HG03354 (cell line): ENCODE results near the gene CCM2L.

Experiments used
- ATAC-seq: cut with Tn5 transposase; IDR thresholded peaks from one replicate; pipeline ENCODE4 v1.9.1; 2021; ENCODE audit warnings: mild to moderate bottlenecking; ENCODE audit not compliant: unreplicated experiment, poor library complexity, severe bottlenecking

CCM2L gene

DNA sequence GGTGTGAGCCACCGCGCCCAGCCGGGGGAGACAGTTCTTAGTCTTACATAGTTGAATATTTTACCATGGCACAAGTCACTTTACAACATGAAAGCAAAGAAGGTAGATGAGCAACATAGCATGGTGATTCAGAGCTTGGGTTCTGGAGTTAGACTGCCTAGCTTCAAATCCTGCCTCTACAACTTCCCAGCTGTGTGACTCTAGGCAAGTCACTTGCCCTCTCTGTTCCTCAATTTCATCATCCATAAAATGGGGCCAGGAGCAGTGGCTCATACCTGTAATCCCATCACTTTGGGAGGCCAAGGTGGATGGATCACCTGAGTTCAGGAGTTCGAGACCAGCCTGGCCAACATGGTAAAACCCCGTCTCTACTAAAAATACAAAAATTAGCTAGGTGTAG is 68.1 kb downstream of the CCM2L start:
- no peak for ATAC-seq

DNA sequence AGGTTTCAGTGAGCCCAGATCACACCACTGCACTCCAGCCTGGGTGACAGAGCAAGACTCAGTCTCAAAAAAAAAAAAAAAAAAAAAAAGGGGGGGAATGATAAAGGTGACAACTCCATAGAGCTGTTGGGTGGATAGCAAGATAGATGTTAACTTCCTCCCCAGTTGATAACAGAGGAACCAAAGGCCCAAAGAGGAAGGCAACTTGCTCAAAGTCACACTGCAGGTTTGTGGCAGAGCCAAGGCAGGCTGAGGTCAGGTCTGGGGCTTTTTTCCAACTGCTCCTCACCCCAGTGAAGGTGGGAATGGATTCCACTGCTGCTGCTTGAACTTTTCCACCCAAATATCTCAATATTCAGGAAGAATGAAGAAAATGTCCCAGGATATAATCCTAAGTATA is 68.6 kb downstream of the CCM2L start:
- no peak for ATAC-seq

DNA sequence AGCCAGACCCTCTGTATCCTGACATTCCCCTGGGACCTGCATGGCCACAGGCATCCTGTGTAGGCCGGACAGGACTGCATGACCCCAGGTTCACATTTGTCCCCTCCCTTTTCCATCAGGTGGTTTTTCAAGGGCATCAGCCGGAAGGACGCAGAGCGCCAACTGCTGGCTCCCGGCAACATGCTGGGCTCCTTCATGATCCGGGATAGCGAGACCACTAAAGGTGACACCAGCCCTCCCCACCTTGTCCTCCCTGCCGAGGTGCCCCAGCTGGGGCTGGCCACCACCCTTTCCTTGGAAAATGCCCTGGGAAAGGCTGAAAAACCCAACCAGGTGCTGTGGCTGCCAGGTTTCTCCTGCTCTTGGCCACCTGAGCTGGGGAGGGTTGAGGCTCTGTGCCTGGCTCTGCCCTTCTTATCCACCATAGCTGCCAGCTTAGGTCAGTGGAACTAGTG is 69.4 kb downstream of the CCM2L start:
- ATAC-seq = no peak

DNA sequence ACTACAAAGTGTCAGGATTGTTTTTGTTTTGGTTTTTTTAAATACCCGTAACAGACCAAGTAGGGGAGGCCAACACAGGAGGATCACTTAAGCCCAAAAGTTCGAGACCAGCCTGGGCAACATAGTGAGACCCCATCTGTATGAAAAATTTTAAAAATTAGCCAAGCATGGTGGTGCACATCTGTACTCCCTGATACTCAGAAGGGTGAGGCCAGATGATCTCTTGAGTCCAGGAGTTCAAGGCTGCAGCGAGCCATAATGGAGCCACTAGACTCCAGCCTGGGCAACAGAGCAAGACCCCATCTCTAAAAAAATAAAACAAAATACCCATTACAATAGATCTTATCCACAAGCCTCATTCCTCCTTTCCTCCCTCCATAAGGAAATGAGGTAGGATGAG is 70.5 kb downstream of the CCM2L start:
- no peak for ATAC-seq
